ENCODE results near the gene GNPDA2.

DNA sequence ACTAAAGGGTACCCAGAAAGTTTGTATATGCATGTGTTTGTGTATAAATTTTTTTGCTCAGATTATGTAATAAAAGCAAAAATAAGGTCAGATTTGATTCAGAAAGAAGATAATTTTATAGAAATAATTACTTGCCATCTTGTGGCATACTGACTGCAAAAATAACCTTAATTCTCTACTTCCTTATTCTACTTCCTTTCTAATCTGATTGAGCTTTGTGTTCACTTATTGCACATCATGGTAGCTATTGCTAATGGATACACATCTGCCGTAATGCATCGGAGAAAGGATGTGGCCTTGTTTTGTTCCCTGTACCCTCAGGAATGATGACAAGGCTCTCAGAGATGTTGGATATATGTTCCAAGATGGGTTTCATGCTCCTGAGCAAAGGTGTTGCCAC, 10.5 kb upstream of the GNPDA2 start:
- TF ChIP-seq, protein P1, sequence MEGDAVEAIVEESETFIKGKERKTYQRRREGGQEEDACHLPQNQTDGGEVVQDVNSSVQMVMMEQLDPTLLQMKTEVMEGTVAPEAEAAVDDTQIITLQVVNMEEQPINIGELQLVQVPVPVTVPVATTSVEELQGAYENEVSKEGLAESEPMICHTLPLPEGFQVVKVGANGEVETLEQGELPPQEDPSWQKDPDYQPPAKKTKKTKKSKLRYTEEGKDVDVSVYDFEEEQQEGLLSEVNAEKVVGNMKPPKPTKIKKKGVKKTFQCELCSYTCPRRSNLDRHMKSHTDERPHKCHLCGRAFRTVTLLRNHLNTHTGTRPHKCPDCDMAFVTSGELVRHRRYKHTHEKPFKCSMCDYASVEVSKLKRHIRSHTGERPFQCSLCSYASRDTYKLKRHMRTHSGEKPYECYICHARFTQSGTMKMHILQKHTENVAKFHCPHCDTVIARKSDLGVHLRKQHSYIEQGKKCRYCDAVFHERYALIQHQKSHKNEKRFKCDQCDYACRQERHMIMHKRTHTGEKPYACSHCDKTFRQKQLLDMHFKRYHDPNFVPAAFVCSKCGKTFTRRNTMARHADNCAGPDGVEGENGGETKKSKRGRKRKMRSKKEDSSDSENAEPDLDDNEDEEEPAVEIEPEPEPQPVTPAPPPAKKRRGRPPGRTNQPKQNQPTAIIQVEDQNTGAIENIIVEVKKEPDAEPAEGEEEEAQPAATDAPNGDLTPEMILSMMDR (IDR thresholded peaks at IDR 0.05): no peak
- TF ChIP-seq POLR2AphosphoS5 (IDR thresholded peaks at IDR 0.05): no peak
